ENCODE data around the gene ESPN.

GRCh38 chr1:6426277-6426971 is 1.8 kb downstream of the ESPN start:
- TF ChIP-seq TAF1 (IDR thresholded peaks at IDR 0.05; ENCODE audit: borderline replicate concordance, low read depth, low read length) (no peak), POLR2A (IDR thresholded peaks at IDR 0.05; ENCODE audit: low read depth, low read length) (no peak)

All from GM12892 (cell line).